Ovary (tissue), 3 donors: ENCODE measurements around the gene GULP1.

Experiments used
- POLR2A ChIP-seq: fragments of 450-650 bp; IDR thresholded peaks from one replicate; pipeline ENCODE4 v1.6.1; 2017; ENCODE audit warnings: antibody characterized with exemption, mild to moderate bottlenecking, moderate library complexity
- TF ChIP-seq, protein P1 (sequence below), 3 donors: fragments of 450-650 bp in 2 of 3; fragments of 200-600 bp in 1 of 3; IDR thresholded peaks; one replicate each; pipeline versions ENCODE4 v1.5.1 to v1.8.0; 2016 to 2022; ENCODE audit warnings: antibody characterized with exemption in 3 of 3, mild to moderate bottlenecking in 1 of 3
- donor health status: DM: no; HTN: no; CAD: no.

DNA sequence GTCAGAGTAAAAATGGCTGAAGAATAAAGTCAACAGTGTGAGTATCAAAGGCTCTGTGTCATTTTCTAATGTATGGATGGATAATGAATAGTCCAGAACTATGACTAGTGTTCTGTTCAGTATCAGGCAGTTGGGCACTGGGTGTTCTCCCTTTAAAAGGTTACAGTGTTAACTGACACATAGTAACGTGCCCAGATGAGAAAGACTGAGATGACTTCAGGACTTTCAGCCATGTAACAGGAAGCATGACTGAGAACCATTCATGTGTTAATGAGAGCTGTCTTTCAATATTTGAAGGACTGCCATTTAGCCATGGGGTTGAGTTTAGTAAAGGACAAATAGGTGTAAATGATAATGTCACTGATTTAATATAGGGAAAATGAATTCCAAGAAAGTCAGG, 187.1 kb downstream of the GULP1 start:
- TF ChIP-seq, protein P1, sequence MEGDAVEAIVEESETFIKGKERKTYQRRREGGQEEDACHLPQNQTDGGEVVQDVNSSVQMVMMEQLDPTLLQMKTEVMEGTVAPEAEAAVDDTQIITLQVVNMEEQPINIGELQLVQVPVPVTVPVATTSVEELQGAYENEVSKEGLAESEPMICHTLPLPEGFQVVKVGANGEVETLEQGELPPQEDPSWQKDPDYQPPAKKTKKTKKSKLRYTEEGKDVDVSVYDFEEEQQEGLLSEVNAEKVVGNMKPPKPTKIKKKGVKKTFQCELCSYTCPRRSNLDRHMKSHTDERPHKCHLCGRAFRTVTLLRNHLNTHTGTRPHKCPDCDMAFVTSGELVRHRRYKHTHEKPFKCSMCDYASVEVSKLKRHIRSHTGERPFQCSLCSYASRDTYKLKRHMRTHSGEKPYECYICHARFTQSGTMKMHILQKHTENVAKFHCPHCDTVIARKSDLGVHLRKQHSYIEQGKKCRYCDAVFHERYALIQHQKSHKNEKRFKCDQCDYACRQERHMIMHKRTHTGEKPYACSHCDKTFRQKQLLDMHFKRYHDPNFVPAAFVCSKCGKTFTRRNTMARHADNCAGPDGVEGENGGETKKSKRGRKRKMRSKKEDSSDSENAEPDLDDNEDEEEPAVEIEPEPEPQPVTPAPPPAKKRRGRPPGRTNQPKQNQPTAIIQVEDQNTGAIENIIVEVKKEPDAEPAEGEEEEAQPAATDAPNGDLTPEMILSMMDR (IDR thresholded peaks at IDR 0.05) = no peak
- no peak for TF ChIP-seq POLR2A
